GM19240 (cell line): Measurements from ENCODE around the gene UNK.
"Not testable (repeated sequence)": the region's sequence is repeated elsewhere in the genome, so short reads cannot be mapped to it uniquely, and the experiment has no call there.

Source experiments
- DNase-seq: peaks from one replicate; pipeline ENCODE4 v3.0.0; 2011; ENCODE audit warnings: low spot score; ENCODE audit not compliant: insufficient read length

UNK gene

GRCh38 chr17:75847614-75848522 is 63.3 kb downstream of the UNK start:
- DNase-seq = no peak

GRCh38 chr17:75848523-75849278 is 64.1 kb downstream of the UNK start:
- no peak for DNase-seq

GRCh38 chr17:75849279-75849646 is 64.7 kb downstream of the UNK start:
- DNase-seq = no peak

- DNase-seq = no peak
These were observed 65.1 kb downstream of the UNK start for GRCh38 chr17:75849724-75850123.

GRCh38 chr17:75850928-75851692 is 66.5 kb downstream of the UNK start:
- DNase-seq = no peak

- DNase-seq = not testable (repeated sequence)
These were observed 67.0 kb downstream of the UNK start for GRCh38 chr17:75851693-75851991.

GRCh38 chr17:75853433-75853832 is 68.8 kb downstream of the UNK start:
- DNase-seq = no peak

GRCh38 chr17:75854101-75854748 is 69.6 kb downstream of the UNK start:
- no peak for DNase-seq

GRCh38 chr17:75854881-75855309 is 70.3 kb downstream of the UNK start:
- no peak for DNase-seq

GRCh38 chr17:75855310-75856061 is 70.9 kb downstream of the UNK start, which contains the start of gene WBP2:
Gene WBP2, minus strand, starts transcription at chr17:75855335. Its CDS starts 38 bp downstream, at chr17:75855297.
- DNase-seq = peak; percentile 93

GRCh38 chr17:75856062-75856756 is 71.6 kb downstream of the UNK start:
- DNase-seq = no peak

- not testable (repeated sequence) for DNase-seq
These were observed 74.8 kb downstream of the UNK start for GRCh38 chr17:75859358-75859757.

- no peak for DNase-seq
These were observed 77.3 kb downstream of the UNK start for GRCh38 chr17:75861927-75862317.

- peak; percentile 83 for DNase-seq
These were observed 79.9 kb downstream of the UNK start for GRCh38 chr17:75864448-75864871.

GRCh38 chr17:75864887-75865286 is 80.3 kb downstream of the UNK start:
- DNase-seq = not testable (repeated sequence)

- not testable (repeated sequence) for DNase-seq
These were observed 81.0 kb downstream of the UNK start for GRCh38 chr17:75865404-75866188.

- DNase-seq = not testable (repeated sequence)
These were observed 84.2 kb downstream of the UNK start for GRCh38 chr17:75868730-75869281.

GRCh38 chr17:75869282-75870141 is 84.9 kb downstream of the UNK start:
- DNase-seq = no peak
